Astrocyte of the spinal cord (primary cell): Measurements from ENCODE around the gene VEZT.
"Not testable (repeated sequence)": the region's sequence is repeated elsewhere in the genome, so short reads cannot be mapped to it uniquely, and the experiment has no call there.

Experiments used
- DNase-seq: peaks from one replicate; pipeline ENCODE4 v3.0.0; 2011; ENCODE audit warnings: low read depth, low spot score
- H3K4me3 ChIP-seq: 2 replicates; pipeline ENCODE4 v1.5.1; 2011; ENCODE audit warnings: low read depth, mild to moderate bottlenecking, low read length, moderate library complexity
- in situ Hi-C: cut with HindIII; loops from 2 replicates; pipeline ENCODE4 v1.10.0; 2017; ENCODE audit warnings: low sequenced_read_pairs
- TF ChIP-seq, protein P1 (sequence below): IDR thresholded peaks from 2 replicates; pipeline ENCODE4 v1.5.1; 2012; ENCODE audit warnings: low read depth, mild to moderate bottlenecking, low read length, inconsistent platforms

VEZT gene

DNA sequence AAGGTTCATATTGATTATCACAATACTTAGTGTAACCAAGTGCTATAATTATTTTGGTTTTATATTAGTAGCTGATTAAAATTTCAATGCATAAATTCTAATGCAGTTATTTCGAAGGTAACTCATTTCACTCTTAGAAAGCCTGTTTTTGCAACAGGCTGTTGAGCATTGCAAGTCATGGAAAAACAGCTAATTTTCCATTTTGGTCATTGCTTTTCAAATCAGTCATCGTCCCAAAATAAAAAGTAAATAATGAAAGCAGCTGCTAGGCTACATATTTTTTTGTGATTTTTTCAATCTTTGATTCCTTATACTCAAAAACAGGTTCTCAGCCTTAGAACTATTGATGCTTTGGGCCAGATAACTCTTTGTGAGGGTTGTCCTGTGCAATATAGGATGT lies 22.9 kb downstream of the VEZT start:
- no peak overlapping the region for H3K4me3 ChIP-seq
- TF ChIP-seq, protein P1, sequence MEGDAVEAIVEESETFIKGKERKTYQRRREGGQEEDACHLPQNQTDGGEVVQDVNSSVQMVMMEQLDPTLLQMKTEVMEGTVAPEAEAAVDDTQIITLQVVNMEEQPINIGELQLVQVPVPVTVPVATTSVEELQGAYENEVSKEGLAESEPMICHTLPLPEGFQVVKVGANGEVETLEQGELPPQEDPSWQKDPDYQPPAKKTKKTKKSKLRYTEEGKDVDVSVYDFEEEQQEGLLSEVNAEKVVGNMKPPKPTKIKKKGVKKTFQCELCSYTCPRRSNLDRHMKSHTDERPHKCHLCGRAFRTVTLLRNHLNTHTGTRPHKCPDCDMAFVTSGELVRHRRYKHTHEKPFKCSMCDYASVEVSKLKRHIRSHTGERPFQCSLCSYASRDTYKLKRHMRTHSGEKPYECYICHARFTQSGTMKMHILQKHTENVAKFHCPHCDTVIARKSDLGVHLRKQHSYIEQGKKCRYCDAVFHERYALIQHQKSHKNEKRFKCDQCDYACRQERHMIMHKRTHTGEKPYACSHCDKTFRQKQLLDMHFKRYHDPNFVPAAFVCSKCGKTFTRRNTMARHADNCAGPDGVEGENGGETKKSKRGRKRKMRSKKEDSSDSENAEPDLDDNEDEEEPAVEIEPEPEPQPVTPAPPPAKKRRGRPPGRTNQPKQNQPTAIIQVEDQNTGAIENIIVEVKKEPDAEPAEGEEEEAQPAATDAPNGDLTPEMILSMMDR: no peak
- in situ Hi-C loops: no loop called here
- no peak for DNase-seq

DNA sequence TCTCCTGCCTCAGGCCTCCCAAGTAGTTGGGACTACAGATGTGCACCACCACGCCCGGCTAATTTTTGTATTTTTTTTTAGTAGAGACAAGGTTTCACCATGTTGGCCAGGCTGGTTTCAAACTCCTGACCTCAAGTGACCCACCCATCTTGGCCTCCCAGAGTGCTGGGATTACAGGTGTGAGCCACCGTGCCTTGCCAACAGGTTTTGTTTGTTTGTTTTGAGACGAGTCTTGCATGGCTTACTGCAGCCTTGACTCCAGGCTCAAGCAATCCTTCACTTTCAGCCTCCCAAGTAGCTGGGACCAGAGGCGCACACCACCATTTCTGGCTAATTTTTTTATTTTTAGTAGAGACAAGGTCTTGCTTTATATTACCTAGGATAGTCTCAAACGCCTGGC lies 23.5 kb downstream of the VEZT start:
- in situ Hi-C loops, H3K4me3 ChIP-seq, DNase-seq: not testable (repeated sequence)

- DNase-seq: no peak
These were observed 24.3 kb downstream of the VEZT start for GRCh38 chr12:95241761-95242506.

DNA sequence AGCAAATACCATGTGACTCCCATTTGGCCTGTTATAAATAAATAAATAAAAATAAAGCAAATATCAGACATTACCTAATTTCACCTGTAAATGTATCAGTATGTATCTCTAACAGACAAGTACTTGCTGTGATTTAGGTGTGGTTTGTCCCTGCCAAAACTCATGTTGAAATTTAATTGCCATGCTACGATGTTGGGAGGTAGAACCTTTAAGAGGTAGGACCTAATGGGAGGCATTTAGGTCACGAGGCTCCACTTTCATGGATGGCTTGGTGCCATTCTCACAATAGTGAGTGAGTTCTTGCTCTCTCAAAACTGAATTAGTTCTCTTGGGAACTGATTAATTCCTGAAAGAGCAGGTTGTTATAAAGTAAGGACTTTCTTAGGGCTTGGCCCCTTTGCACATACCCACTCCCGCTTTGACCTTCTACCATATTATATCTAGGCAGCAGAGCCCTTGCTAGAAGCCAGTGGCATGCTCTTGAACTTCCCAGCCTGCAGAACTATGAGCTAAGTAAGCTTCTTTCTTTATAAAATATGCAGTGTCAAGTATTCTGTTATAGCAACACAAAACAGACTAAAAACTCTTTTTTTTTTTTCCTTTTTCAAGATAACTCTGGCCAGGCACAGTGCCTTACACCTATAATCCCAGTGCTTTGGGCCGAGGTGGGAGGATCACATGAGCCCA lies 26.0 kb downstream of the VEZT start:
- no peak for DNase-seq
- no peak overlapping the region for H3K4me3 ChIP-seq
- in situ Hi-C loops: no loop called here
- TF ChIP-seq, protein P1: no peak

More at GRCh38 chr12:95241761-95242506, 24.3 kb downstream of the VEZT start:
- no peak overlapping the region for H3K4me3 ChIP-seq
- in situ Hi-C loops: no loop called here
- TF ChIP-seq, protein P1: no peak

- TF ChIP-seq, protein P1: no peak
- DNase-seq: no peak
- in situ Hi-C loops: no loop called here
- H3K4me3 ChIP-seq: no peak overlapping the region
These were observed 26.7 kb downstream of the VEZT start for GRCh38 chr12:95244350-95244749.

- in situ Hi-C loops: no loop called here
- DNase-seq: no peak
- no peak overlapping the region for H3K4me3 ChIP-seq
- TF ChIP-seq, protein P1: no peak
These were observed 30.5 kb downstream of the VEZT start for GRCh38 chr12:95248095-95248494.
